Stimulated activated CD4-positive, alpha-beta T cell treated with anti-CD3 and anti-CD28 coated beads, Interleukin-2, amount 100 ng/mL, for 48 hours (primary cell): Measurements from ENCODE around the gene PNPLA6.
"Not testable (repeated sequence)": the region's sequence is repeated elsewhere in the genome, so short reads cannot be mapped to it uniquely, and the experiment has no call there.

Experiments used
- DNase-seq, 2 donors: peaks; one replicate each; pipeline ENCODE4 v3.0.0-alpha.2; 2020

Gene PNPLA6

DNA sequence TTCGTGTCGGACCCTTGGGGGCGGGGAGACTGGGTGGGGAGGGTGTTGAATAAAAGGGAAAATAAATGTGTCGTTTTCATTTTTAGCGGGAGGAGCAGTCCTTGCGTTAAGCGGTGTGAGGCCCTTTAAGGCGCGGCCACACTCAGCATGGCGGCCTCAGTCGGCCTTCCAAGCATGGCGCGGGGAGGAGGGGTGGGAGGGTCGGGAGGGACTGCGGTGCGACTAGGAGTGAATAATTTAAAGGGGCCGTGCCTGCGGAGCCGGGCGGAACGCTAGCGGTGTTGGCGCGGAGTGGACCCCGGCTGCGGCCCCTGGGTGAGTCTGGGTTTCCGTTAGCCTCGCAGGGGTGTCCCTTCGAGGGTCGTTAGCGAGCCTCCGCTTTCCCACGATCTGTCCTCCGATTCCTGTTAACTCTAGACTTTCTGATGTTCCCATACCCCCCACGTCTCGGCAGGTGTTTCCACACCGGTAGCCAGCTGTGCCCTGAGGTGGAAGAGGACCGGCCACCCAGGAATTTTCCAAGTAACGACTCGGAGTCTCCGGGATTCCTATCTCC, 1.5 kb upstream of the PNPLA6 start:
- peak; percentile 67 to 75 for DNase-seq

DNA sequence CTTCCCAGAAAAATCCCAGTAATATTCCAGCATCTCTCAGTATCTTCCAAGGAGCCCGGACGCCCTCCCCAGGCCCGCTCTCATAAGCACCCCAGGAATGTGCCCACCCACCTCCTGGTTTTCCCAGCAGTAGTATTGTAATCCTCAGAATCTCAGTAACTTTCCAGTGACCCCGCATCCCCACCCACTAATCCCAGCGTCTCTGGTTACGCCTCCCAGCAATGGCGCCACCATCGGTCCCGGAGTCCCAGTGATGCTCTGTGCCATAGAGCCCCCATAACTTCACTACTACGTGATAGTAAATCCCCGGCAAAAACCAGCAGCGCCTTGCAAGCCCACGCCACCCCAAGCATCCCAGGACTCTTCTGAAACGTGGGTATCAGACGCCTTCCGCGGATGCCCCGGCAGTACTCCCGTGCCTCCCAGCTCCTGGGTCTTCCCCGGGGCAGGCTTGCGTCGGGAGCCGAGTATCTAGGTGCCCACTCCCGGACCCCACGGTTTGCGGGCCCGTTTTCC, 928 bp upstream of the PNPLA6 start:
- peak; percentile 30 to 39 for DNase-seq

DNA sequence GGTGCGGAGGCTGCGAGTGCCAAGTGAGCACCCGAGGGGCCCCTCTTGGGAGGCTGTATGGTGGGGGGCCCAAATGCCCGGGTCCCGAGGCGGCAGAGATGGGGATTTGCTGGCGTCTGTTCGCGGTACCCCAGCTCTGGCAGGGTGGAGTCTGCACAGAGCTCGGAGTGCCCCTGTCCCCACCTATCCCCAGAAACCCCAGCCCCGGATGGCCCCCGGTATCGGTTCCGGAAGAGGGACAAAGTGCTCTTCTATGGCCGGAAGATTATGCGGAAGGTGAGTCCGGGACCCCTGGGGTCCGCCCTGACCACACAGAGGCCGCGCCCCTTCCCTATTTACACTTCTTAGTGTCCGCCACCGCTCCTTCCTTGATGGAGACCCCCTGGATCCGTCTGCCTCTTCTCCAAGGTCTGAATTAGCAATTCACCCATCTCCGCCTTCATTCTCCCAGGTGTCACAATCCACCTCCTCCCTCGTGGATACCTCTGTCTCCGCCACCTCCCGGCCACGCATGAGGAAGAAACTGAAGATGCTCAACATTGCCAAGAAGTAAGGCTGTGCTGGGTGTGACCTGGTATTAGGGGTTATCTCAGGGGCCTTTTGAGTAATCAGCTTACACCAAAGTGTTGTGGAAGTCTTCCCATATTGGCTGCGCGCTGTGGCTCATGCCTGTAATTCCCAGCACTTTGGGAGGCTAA, 630 bp downstream of the PNPLA6 start:
- no peak for DNase-seq

DNA sequence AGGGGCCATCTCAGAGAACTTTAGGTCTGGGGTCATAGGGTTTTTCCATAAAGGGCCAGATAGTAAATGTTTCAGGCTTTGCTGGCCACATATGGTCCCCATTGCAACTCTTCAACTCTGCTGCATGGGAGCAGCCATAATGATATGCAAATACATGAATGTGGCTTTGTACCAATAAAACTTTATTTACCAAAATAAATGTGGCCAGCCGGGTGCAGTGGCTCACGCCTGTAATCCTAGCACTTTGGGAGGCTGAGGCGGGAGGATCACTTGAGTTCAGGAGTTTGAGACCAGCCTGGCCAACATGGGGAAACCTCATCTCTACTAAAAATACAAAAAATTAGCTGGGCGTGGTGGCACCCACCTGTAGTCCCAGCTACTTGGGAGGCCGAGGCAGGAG, 3.5 kb downstream of the PNPLA6 start:
- DNase-seq = not testable (repeated sequence)

DNA sequence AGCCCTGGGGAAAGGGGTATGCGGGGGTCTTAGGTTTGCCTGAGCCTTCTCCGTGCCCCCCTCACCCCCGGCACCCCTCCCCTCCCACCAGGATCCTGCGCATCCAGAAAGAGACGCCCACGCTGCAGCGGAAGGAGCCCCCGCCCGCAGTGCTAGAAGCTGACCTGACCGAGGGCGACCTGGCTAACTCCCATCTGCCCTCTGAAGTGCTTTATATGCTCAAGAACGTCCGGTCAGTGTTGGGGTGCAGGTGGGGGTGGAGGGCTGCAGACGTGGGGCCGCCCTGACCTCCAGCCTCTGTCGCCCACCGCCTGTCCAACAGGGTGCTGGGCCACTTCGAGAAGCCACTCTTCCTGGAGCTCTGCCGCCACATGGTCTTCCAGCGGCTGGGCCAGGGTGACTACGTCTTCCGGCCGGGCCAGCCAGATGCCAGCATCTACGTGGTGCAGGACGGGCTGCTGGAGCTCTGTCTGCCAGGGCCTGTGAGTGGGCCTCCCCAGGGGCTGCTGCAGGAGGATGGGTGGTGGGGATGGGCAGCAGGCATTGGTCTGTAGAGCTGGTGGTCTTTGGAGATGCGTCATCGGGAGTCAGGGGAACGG, 4.4 kb downstream of the PNPLA6 start:
- DNase-seq = no peak

DNA sequence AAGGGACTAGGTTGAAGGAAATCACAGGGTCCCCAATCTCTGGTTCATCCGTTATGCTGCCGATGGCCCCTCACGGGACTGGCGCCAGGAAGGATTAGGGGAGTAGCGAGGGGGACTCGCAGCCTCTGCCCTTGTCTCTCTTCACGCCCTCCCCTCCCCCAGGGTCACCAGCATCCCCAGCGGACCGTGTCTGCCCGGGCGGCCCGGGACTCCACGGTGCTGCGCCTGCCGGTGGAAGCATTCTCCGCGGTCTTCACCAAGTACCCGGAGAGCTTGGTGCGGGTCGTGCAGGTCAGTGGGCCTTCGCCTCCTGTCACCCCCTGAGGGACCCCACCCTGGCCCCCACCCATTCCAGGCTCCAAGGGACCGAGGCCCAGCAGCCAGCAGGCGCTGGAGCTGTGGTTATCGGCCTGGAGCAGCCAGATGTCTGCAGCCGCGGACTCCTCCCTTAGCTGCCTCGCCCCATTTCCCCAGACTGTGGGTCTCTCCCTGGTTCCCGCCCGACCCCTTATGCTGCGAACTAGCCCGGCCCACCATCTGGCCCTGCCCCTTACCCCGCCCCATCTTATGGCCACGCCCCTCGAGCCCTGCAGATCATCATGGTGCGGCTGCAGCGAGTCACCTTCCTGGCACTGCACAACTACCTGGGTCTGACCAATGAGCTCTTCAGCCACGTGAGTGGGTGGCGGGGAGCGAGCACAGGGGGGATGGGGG, 5.4 kb downstream of the PNPLA6 start:
- peak in 1 of 2 donors; percentile 32 for DNase-seq

DNA sequence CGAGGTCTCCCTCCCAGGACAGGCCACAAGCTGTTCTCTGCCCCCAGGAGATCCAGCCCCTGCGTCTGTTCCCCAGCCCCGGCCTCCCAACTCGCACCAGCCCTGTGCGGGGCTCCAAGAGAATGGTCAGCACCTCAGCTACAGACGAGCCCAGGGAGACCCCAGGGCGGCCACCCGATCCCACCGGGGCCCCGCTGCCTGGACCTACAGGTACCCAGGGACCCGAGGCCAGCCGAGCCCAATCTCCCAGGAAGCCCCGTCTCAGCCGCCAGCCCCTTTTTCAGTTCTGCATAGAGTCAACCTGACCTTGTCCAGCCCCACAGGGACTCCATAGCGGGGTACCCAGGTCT, 5.9 kb downstream of the PNPLA6 start:
- no peak for DNase-seq

DNA sequence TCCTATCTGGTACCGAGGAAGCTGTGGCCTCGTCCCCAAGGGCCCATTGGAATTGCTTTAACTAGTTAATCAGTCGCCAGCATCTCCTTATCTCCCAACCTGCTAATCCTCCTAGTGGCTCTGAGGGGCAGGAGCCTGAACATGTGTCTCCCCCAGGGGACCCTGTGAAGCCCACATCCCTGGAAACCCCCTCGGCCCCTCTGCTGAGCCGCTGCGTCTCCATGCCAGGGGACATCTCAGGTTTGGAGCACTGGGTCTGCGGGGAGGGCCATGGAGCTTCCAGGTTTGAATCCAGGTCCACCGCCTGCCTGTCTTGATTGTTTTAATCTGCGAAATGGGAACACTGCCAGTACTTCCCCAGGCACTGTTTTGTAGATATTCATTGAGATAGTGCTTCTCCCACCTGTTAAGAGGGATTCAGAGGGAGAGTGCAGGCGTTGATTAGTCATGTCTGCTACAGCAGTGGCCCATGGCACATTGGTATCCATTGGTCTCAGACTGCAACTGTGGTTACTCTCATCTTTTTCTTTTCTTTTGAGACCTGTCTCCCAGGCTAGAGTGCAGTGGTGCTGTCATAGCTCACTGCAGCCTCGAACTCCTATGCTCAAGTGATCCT, 6.4 kb downstream of the PNPLA6 start:
- DNase-seq = no peak

DNA sequence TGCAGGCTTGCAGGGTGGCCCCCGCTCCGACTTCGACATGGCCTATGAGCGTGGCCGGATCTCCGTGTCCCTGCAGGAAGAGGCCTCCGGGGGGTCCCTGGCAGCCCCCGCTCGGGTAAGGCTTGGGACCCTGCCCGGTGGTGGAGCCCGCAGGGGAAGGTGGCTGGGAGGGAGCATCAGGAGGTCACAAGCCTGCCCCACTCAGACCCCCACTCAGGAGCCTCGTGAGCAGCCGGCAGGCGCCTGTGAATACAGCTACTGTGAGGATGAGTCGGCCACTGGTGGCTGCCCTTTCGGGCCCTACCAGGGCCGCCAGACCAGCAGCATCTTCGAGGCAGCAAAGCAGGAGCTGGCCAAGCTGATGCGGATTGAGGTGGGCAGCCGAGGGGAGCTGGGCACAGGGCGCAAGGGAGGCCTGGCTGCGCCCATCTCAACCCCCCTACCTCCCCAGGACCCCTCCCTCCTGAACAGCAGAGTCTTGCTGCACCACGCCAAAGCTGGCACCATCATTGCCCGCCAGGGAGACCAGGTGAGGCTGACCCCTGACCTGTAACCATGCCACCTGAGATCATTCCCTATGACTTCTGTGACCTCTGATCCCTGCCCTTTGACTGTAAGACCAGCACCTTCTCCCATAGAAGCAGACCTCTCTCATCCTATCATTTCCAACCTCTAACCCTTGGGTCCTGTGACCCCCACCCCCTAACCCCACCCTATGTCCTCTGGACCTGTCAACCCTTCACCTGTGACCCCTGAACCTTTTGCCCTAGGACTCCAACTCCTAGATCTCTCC, 7.2 kb downstream of the PNPLA6 start:
- no peak for DNase-seq

DNA sequence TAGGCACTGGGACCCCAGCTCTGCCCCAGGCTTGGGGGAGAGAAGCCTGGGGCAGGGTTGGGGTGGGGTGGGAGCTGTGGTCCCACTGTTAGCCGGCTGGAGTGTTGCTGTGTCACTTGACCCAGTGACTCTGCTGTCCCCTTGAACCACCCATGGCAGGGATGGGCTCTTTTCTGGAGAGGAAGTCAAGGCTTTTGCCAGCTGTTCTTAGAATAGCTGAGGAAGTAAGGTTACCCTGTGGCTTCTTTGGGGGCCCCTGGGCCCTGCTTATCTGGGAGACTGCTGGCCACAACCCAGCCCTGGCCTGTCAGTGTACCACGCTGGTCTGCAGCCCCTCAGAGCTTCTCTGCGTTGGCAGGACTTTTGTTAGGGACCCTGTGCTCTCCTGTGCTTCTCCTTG, 9.1 kb downstream of the PNPLA6 start:
- no peak for DNase-seq

DNA sequence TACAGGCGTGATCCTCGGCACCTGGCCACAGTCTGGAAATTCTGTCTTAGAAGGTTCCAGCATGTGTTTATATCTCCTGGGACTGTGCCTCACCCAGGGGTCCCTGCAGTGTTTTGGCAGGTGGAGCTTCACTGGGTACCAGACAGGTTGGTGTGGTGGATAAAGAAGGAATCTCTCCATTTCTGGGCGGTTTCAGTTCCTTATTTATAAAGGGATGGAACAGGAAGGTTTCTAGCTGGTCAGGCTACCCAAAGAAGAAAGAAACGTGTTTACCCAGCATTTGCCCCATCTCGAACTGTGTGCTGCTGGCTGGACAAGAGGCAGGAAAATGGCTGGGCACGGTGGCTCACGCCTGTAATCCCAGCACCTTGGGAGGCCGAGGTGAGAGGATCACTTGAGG, 9.8 kb downstream of the PNPLA6 start:
- no peak for DNase-seq

DNA sequence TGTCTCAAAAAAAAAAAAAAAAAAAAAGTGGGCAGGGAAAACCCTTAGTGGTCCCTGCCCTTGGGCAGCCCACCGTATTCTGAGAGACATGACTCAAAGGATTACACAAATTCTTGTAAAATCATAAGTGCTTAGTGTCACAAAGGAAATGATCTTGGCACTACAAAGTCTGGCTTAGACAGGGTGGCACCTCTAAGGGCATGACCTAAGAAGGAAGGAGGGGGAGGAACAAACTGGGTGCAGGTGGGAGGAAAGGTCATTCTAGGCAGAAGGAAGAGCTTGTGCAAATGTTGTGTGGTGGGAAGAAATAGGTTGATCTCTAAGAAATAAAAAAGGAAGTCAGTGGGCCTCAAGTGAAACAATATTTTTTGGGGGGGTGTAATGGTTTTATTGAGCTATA, 10.4 kb downstream of the PNPLA6 start:
- DNase-seq = no peak

DNA sequence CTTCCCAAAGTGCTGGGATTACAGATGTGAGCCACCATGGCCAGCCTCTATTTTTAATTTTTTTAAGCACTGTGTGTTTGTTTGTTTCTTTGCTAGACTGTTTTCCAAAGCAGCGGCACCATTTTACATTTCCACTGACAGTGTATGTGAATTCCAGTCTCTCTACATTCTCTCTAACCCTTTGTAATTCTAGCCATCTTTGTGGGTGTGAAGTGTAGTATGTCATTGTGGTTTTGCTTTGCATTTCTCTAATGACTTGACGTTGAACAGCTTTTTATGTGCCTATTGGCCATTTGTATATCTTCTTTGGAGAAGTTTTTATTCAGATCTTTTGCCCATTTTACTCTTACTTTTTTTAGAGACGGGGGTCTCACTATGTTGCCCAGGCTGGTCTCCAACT, 11.6 kb downstream of the PNPLA6 start:
- DNase-seq = no peak

DNA sequence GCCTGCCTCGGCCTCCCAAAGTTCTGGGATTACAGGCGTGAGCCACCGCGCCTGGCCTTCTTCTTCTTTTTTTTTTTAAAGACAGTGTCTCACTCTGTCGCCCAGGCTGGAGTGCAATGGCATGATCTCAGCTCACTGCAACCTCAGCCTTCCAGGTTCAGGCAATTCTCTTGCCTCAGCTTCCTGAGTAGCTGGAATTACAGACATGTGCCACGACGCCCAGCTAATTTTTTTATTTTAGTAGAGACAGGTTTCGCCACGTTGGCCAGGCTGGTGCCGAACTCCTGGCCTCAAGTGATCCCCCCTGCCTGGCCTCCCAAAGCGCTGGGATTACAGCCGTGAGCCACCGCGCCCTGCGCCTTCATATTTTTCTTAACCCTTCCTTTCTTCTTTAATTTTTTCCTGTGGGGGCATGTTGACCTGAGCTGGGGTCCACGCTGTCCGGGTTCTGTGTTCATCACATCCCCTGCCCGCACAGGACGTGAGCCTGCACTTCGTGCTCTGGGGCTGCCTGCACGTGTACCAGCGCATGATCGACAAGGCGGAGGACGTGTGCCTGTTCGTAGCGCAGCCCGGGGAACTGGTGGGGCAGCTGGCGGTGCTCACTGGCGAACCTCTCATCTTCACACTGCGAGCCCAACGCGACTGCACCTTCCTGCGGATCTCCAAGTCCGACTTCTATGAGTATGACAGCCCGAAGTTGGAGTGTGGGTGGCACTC, 14.1 kb downstream of the PNPLA6 start:
- no peak for DNase-seq

DNA sequence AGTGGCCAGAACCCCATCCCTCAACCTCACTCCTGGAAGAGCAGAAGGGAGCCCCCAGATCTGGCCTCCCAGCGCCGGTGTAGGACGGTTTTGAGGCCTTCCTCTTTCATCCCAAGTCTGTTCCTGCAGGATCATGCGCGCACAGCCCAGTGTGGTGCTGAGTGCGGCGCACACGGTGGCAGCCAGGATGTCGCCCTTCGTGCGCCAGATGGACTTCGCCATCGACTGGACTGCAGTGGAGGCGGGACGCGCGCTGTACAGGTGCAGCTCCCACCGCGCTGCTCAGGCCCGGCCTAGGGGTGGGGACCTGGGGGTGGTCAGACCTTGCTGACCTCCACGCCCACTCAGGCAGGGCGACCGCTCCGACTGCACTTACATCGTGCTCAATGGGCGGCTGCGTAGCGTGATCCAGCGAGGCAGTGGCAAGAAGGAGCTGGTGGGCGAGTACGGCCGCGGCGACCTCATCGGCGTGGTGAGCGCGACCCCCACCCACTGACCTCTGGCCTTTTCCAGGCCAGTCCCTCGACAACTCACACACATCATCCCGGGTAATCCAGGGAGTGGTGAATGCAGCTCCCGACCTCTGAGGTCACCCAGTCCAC, 14.8 kb downstream of the PNPLA6 start:
- no peak for DNase-seq

DNA sequence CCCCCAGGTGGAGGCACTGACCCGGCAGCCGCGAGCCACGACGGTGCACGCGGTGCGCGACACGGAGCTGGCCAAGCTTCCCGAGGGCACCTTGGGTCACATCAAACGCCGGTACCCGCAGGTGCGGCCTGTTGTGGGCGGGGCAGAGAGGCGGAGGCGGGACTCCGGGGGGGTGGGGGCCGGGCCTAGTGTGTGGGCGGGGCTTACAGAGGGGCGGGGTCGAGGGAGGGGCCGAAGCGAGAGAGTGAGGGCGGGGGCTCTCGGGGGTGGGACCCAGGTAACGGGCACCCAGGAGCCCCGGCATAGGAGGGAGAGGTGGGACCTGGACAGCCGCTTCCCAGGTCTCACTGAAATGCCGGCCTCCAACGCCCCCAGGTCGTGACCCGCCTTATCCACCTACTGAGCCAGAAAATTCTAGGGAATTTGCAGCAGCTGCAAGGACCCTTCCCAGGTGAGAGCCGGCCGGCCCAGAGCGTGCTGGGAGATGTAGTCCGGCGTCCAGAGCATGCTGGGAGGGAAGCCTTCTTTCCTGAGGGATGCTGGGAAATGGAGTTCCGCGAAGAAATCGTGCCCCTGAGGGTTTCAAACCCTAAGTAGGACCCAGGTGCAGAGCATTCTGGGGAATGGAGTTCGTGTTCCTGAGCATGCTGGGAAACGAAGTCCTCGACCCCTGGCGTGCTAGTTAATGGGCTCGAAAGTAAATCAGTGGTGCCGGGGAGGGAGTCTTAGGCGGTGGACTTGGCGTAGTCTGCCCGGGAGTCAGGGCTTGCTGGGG, 15.7 kb downstream of the PNPLA6 start:
- peak in 1 of 2 donors; percentile 29 for DNase-seq

DNA sequence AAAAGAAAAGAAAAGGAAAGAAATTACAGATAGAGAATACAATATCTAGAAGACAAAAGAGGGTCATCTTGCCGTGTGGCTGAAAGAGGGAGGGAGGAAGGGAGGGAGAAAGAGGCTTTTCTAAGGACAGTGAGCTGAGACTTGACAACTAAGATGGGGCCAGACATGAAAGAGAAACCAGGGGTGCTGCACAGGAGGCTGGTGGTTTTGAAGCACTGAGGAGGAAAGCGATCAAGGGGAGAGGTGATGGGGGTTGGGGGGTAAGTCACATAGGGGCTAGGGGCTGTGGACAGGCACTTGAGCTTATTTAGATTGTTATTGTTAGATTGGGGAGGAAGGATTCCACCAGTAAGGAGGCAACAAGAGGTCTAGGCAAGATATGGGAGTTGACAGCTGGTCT, 17.3 kb downstream of the PNPLA6 start:
- DNase-seq = no peak

DNA sequence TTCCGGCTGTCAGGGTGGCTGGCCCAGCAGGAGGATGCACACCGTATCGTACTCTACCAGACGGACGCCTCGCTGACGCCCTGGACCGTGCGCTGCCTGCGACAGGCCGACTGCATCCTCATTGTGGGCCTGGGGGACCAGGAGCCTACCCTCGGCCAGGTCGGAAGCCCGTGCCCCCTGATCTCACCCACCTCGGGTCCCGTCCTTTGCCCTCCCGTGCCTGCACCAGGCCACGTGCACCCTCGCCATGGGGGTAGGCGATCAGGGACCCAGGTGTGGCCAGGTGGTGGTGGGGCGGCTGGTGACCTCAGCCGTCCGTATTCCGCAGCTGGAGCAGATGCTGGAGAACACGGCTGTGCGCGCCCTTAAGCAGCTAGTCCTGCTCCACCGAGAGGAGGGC, 19.0 kb downstream of the PNPLA6 start:
- no peak for DNase-seq

DNA sequence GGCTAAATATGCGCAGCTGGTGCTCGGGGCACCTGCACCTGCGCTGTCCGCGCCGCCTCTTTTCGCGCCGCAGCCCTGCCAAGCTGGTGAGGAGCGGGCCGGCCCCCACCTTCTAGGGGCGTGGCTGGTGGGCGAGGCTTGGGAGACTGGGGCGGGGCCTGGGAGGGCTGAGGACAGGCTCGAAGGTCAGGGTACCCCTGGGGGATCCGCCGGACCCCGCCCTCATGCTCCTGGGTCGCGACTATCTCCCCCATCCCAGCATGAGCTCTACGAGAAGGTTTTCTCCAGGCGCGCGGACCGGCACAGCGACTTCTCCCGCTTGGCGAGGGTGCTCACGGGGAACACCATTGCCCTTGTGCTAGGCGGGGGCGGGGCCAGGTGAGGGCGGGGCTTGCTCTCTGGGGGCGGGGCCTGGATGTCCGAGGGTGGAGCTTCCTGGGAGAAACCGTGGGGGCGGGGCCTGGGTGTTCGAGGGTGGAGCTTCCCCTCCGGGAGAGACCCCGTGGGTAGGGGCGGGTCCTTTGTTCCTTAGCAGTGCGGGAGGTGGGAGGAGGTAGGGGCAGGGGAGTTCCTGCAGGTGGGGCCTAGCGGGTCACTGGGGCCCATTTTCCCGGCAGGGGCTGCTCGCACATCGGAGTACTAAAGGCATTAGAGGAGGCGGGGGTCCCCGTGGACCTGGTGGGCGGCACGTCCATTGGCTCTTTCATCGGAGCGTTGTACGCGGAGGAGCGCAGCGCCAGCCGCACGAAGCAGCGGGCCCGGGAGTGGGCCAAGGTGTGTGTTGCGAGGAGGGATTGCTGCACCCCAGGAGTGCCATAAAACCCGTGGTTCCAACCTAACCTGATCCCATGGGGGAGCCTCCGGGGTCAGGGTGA, 19.7 kb downstream of the PNPLA6 start:
- peak; percentile 33 to 44 for DNase-seq
